ENCODE data around the gene ORAI3. TPM values are rescaled to one million over a fixed set of nuclear protein-coding genes. Genes with fewer than 3 reads are reported as not detected.

Gene ORAI3
- total RNA-seq, 5 donors from 2014 or later (not counting 1 experiment from before 2014, with no cell fraction given) = 6.6 to 22.3 (median 20.8) TPM

DNA sequence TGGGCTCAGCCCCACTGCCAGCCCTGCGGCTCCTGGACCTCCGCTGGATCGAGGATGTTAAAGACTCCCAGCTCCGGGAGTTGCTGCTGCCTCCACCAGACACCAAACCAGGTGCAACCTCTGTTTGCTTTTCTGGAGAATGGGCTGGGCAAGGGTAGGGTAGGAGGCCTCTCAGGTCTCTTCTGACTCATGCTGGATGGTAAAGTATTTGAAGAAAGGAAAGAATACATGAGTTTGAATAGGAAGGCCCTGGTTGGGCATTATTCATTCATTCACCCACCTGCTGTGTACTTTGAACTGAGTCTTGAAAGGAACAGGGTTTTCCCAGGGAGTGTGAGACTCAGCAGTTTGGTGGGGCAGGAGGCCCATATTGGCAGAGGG, 6.5 kb upstream of the ORAI3 start:
- Histone ChIP-seq H3K4me3 (ENCODE audit: control insufficient read depth in 1 of 2, extremely low read depth in 1 of 2, low read length in 1 of 2) (peak overlapping the region in 1 of 2 donors; percentile 14), H3K27me3 (replicated peaks in 1 of 2; ENCODE audit: control insufficient read depth in 2 of 2, extremely low read depth in 1 of 2, insufficient read depth in 2 of 2, low read length in 1 of 2) (no peaks in the 10 kb centered on the region), H3K27ac (ENCODE audit: low read length) (peak overlapping the region; percentile 53), H3K36me3 (ENCODE audit: control insufficient read depth in 2 of 2, extremely low read depth in 1 of 2, insufficient read depth in 1 of 2, low read length in 1 of 2) (peaks cover 4 to 6% of the 10 kb centered on the region in 2 donors), H3K9me3 (no peaks in the 10 kb centered on the region), H3K4me1 (ENCODE audit: control insufficient read depth in 1 of 2, extremely low read depth in 1 of 2, insufficient read depth in 2 of 2, low read length in 2 of 2) (peaks cover 0 to 13% of the 10 kb centered on the region in 2 experiments)
- ATAC-seq (replicated peaks in 1 of 4) (no peak), DNase-seq (no peak)
- Mint-ChIP-seq H3K36me3 (peaks cover 12% of the 10 kb centered on the region), H3K27me3 (no peaks in the 10 kb centered on the region), H3K4me1 (peaks cover 15 to 27% (median 20%) of the 10 kb centered on the region in 3 donors), H3K4me3 (no peak overlapping the region), H3K9me3 (no peaks in the 10 kb centered on the region), H3K27ac (peak overlapping the region; percentile 49 to 61)
- no CpG with 5 or more reads among the region's 4 CpGs for WGBS (ENCODE audit: insufficient coverage)
- ChIA-PET POLR2A (interaction anchor here in 1 of 2 donors (0.9 kb wide), 1 partner anchor 135 kb away, joined by 7 read pairs; no protein-coding TSS in a partner anchor), CTCF (interaction anchor here (0.6 to 2.9 kb wide), 6 partner anchors 50 to 927 kb away, joined by 3 to 21 read pairs (median 4); partner anchors contain the start of gene ZNF843 (in 1 of the 2))

DNA sequence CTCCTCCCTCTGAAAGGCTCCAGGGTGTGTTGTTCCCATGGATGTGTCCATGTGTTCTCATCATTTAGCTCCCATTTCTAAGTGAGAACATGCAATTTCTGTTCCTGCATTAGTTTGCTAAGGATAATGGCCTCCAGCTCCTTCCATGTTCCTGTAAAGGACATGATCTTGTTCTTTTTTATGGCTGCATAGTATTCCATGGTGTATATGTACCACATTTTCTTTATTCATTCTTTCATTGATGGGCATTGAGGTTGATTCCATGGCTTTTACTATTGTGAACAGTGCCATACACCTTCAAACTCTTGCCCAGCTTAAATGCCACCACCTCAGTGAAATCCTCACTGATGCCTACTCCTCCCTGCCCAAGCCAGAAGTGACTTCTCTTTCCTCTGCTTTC, 4.5 kb upstream of the ORAI3 start:
- no peak overlapping the region for H3K4me3 ChIP-seq (ENCODE audit: control insufficient read depth in 1 of 2, extremely low read depth in 1 of 2, low read length in 1 of 2)
- H3K27ac Mint-ChIP-seq = peak overlapping the region in 1 of 2 donors; percentile 1
- peaks cover 13 to 20% (median 19%) of the 10 kb centered on the region in 3 donors for H3K4me1 Mint-ChIP-seq
- ChIA-PET POLR2A (no interaction called here), CTCF (interaction anchor here (0.6 to 1.3 kb wide), 5 partner anchors 9 to 1719 kb away, joined by 3 to 6 read pairs (median 4); no protein-coding TSS in a partner anchor)
- H3K27ac ChIP-seq (ENCODE audit: low read length) = no peak overlapping the region
- DNase-seq (no peak), ATAC-seq (replicated peaks in 1 of 4) (no peak)
- no peaks in the 10 kb centered on the region for H3K27me3 Mint-ChIP-seq
- no peak overlapping the region for H3K4me3 Mint-ChIP-seq
- H3K27me3 ChIP-seq (replicated peaks in 1 of 2; ENCODE audit: control insufficient read depth in 2 of 2, extremely low read depth in 1 of 2, insufficient read depth in 2 of 2, low read length in 1 of 2) = no peaks in the 10 kb centered on the region
- peaks cover 4 to 5% of the 10 kb centered on the region in 2 donors for H3K36me3 ChIP-seq (ENCODE audit: control insufficient read depth in 2 of 2, extremely low read depth in 1 of 2, insufficient read depth in 1 of 2, low read length in 1 of 2)
- H3K9me3 ChIP-seq = no peaks in the 10 kb centered on the region
- H3K36me3 Mint-ChIP-seq = peaks cover 12% of the 10 kb centered on the region
- no peaks in the 10 kb centered on the region for H3K9me3 Mint-ChIP-seq
- peaks cover 3 to 24% of the 10 kb centered on the region in 2 experiments for H3K4me1 ChIP-seq (ENCODE audit: control insufficient read depth in 1 of 2, extremely low read depth in 1 of 2, insufficient read depth in 2 of 2, low read length in 2 of 2)

DNA sequence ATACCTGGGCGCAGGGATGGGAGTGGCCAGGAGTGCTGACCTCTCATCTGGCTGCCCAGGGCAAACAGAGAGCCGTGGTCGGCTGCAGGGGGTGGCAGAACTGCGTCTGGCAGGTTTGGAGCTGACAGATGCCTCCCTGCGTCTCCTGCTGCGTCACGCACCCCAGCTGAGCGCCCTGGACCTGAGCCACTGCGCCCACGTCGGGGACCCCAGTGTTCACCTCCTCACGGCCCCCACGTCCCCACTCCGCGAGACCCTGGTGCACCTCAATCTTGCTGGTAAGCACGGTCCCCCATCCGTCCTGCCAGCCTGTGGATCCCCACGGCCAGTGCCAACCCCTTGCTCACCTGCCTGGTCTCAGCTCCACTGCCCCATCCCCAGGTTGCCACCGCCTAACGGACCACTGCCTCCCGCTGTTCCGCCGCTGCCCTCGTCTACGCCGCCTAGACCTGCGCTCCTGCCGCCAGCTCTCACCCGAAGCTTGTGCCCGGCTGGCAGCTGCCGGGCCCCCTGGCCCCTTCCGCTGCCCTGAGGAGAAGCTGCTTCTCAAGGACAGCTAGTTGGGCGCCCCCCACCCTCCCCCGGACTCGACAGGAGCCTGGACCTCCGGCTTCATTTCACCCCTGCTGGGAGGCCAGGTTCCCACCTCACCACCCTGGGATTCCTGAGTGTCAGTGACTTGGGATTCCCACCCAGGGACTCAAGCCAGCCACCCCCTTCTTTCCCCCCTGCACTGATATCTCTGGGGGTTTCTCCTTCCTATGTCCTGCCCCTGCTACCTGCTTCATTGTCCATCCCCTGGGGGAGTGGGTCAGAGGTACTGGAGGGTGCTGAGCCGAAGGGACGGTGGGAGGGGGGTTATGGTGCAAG, 2.0 kb upstream of the ORAI3 start:
- Mint-ChIP-seq H3K27ac (peak overlapping the region in 1 of 2 donors; percentile 23), H3K36me3 (peaks cover 12% of the 10 kb centered on the region), H3K27me3 (no peaks in the 10 kb centered on the region), H3K4me1 (peaks cover 21 to 27% (median 23%) of the 10 kb centered on the region in 3 donors), H3K9me3 (no peaks in the 10 kb centered on the region), H3K4me3 (peak overlapping the region in 1 of 3 donors; percentile 46)
- ChIA-PET CTCF (no interaction called here), POLR2A (no interaction called here)
- Histone ChIP-seq H3K9me3 (no peaks in the 10 kb centered on the region), H3K36me3 (ENCODE audit: control insufficient read depth in 2 of 2, extremely low read depth in 1 of 2, insufficient read depth in 1 of 2, low read length in 1 of 2) (peaks cover 3 to 4% of the 10 kb centered on the region in 2 donors), H3K4me3 (ENCODE audit: control insufficient read depth in 1 of 2, extremely low read depth in 1 of 2, low read length in 1 of 2) (no peak overlapping the region), H3K4me1 (ENCODE audit: control insufficient read depth in 1 of 2, extremely low read depth in 1 of 2, insufficient read depth in 2 of 2, low read length in 2 of 2) (peaks cover 9 to 38% of the 10 kb centered on the region in 2 experiments), H3K27me3 (replicated peaks in 1 of 2; ENCODE audit: control insufficient read depth in 2 of 2, extremely low read depth in 1 of 2, insufficient read depth in 2 of 2, low read length in 1 of 2) (no peaks in the 10 kb centered on the region), H3K27ac (ENCODE audit: low read length) (no peak overlapping the region)
- ATAC-seq (replicated peaks in 1 of 4) (no peak), DNase-seq (no peak)
- 95% methylated on average over 34 of the region's 38 CpGs for WGBS (ENCODE audit: insufficient coverage)

DNA sequence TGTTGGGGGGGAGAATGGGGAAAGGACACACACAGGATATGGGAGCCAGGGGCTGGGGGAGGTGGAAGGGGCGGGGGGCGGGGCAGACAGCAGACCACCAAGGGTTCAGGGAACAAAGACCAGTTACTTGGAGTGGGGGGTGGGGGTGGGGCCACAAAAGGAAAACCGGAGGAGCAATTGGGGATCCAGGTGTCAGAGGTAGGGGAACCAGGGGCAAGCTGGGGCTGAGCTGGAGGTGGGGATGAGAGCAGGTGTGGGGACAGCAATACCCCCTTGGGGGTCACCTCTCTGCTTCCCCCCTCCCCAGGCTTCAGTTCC, 1.4 kb upstream of the ORAI3 start:
- Mint-ChIP-seq H3K36me3 (peaks cover 12% of the 10 kb centered on the region), H3K4me3 (no peak overlapping the region), H3K27ac (no peak overlapping the region), H3K9me3 (no peaks in the 10 kb centered on the region), H3K4me1 (peaks cover 15 to 23% (median 20%) of the 10 kb centered on the region in 3 donors), H3K27me3 (no peaks in the 10 kb centered on the region)
- peaks cover 3 to 4% of the 10 kb centered on the region in 2 donors for H3K36me3 ChIP-seq (ENCODE audit: control insufficient read depth in 2 of 2, extremely low read depth in 1 of 2, insufficient read depth in 1 of 2, low read length in 1 of 2)
- no peak for ATAC-seq (replicated peaks in 1 of 4)
- no peak overlapping the region for H3K4me3 ChIP-seq (ENCODE audit: control insufficient read depth in 1 of 2, extremely low read depth in 1 of 2, low read length in 1 of 2)
- peaks cover 9 to 32% of the 10 kb centered on the region in 2 experiments for H3K4me1 ChIP-seq (ENCODE audit: control insufficient read depth in 1 of 2, extremely low read depth in 1 of 2, insufficient read depth in 2 of 2, low read length in 2 of 2)
- no peak for DNase-seq
- H3K27me3 ChIP-seq (replicated peaks in 1 of 2; ENCODE audit: control insufficient read depth in 2 of 2, extremely low read depth in 1 of 2, insufficient read depth in 2 of 2, low read length in 1 of 2) = no peaks in the 10 kb centered on the region
- ChIA-PET POLR2A (no interaction called here), CTCF (no interaction called here)
- WGBS (ENCODE audit: insufficient coverage) = no CpG with 5 or more reads among the region's 3 CpGs
- H3K27ac ChIP-seq (ENCODE audit: low read length) = no peak overlapping the region
- H3K9me3 ChIP-seq = no peaks in the 10 kb centered on the region

DNA sequence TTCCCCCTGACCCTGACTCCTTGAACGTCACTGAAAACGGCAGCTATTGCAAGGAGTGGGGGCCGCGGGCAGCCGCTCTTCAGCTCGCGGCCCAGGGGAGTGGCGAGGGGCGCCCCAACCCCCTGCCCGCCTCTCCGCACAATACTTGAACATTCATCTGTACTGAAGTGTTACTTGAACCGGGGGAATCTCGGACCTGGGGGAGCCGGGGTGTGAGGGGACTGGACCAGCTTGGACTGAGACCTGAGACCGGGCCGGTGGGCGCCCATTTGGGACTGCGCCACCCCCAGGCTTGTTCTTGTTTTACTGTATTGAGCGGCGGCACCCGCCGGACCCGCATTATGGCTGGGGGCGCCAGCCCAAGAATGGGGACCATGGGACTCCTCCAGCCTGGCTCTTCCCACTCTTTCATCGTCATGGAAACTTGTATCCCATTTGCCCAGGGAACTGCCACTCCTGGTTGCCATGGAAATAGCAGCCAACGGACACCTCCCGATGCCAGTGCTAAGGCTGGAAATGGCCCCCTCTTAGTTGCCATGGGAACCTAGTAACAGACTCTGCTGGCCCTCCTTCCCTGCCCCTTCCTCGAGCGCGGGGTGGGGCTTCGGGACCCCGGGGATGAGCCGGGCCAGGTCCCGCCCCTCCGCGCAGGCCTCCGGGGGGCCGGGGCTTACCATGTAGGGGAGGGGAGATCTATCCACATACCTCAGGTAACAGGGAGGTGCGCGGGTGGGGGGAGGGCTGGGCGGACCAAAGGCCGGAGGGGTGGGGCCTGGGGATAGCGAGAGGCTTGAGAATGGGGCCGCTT, 805 bp upstream of the ORAI3 start:
- Mint-ChIP-seq H3K27ac (peak overlapping the region in 1 of 2 donors; percentile 90), H3K36me3 (peaks cover 12% of the 10 kb centered on the region), H3K4me3 (peak overlapping the region in 2 of 3 donors; percentile 17 to 89), H3K27me3 (no peaks in the 10 kb centered on the region), H3K4me1 (peaks cover 10 to 20% (median 17%) of the 10 kb centered on the region in 3 donors), H3K9me3 (no peaks in the 10 kb centered on the region)
- H3K9me3 ChIP-seq = no peaks in the 10 kb centered on the region
- H3K36me3 ChIP-seq (ENCODE audit: control insufficient read depth in 2 of 2, extremely low read depth in 1 of 2, insufficient read depth in 1 of 2, low read length in 1 of 2) = peaks cover 3 to 4% of the 10 kb centered on the region in 2 donors
- ATAC-seq (replicated peaks in 1 of 4) = peak in 2 of 4 experiments; percentile 2 to 13
- no peaks in the 10 kb centered on the region for H3K27me3 ChIP-seq (replicated peaks in 1 of 2; ENCODE audit: control insufficient read depth in 2 of 2, extremely low read depth in 1 of 2, insufficient read depth in 2 of 2, low read length in 1 of 2)
- DNase-seq = peak in 1 of 35 experiments; percentile 33
- POLR2A ChIA-PET = interaction anchor here in 1 of 2 donors (0.6 kb wide), 1 partner anchor 594 kb away, joined by 3 read pairs; no protein-coding TSS in a partner anchor
- peaks cover 9 to 31% of the 10 kb centered on the region in 2 experiments for H3K4me1 ChIP-seq (ENCODE audit: control insufficient read depth in 1 of 2, extremely low read depth in 1 of 2, insufficient read depth in 2 of 2, low read length in 2 of 2)
- H3K4me3 ChIP-seq (ENCODE audit: control insufficient read depth in 1 of 2, extremely low read depth in 1 of 2, low read length in 1 of 2) = peak overlapping the region in 1 of 2 donors; percentile 62
- 88% methylated on average over 23 of the region's 44 CpGs for WGBS (ENCODE audit: insufficient coverage)
- H3K27ac ChIP-seq (ENCODE audit: low read length) = peak overlapping the region; percentile 58
- CTCF ChIA-PET = no interaction called here

Data from T-cell (primary cell).